HG03521 (cell line): ENCODE results near the gene COMMD1.
A peak's percentile ranks its signal among the peaks of the same experiment; 100 is the strongest.
"Not testable (repeated sequence)": the region's sequence is repeated elsewhere in the genome, so short reads cannot be mapped to it uniquely, and the experiment has no call there.

ENCODE experiments used
- ATAC-seq: cut with Tn5 transposase; IDR thresholded peaks from one replicate; pipeline ENCODE4 v1.9.1; 2021; ENCODE audit warnings: mild to moderate bottlenecking, moderate library complexity; ENCODE audit not compliant: unreplicated experiment

The COMMD1 gene

GRCh38 chr2:61905372-61906185 lies at the start of gene COMMD1:
COMMD1 (plus strand) TSS chr2:61905674; CDS start chr2:61905679, 5 bp downstream.
- ATAC-seq: peak; percentile 98

GRCh38 chr2:61857224-61857623 lies 48.2 kb upstream of the COMMD1 start:
- ATAC-seq: no peak

- ATAC-seq: no peak
Observed at GRCh38 chr2:61862085-61862484, 43.4 kb upstream of the COMMD1 start.

GRCh38 chr2:61866482-61867089 lies 38.9 kb upstream of the COMMD1 start:
- ATAC-seq: not testable (repeated sequence)

GRCh38 chr2:61876400-61876799 lies 29.1 kb upstream of the COMMD1 start:
- no peak for ATAC-seq

- no peak for ATAC-seq
Observed at GRCh38 chr2:61877571-61878245, 27.8 kb upstream of the COMMD1 start.

GRCh38 chr2:61878761-61879160 lies 26.7 kb upstream of the COMMD1 start:
- ATAC-seq: no peak

- not testable (repeated sequence) for ATAC-seq
Observed at GRCh38 chr2:61879351-61879750, 26.1 kb upstream of the COMMD1 start.

GRCh38 chr2:61882850-61883249 lies 22.6 kb upstream of the COMMD1 start:
- ATAC-seq: no peak

- no peak for ATAC-seq
Observed at GRCh38 chr2:61885896-61886603, 19.4 kb upstream of the COMMD1 start.

GRCh38 chr2:61887717-61888266 lies 17.7 kb upstream of the COMMD1 start:
- ATAC-seq: no peak

- ATAC-seq: peak; percentile 82
Observed at GRCh38 chr2:61888267-61889055, 17.0 kb upstream of the COMMD1 start, which contains the start of gene CCT4. CCT4 (minus strand) TSS chr2:61888656; CDS start chr2:61888507, 149 bp downstream.

GRCh38 chr2:61898810-61899209 lies 6.7 kb upstream of the COMMD1 start:
- no peak for ATAC-seq

- no peak for ATAC-seq
Observed at GRCh38 chr2:61900281-61900680, 5.2 kb upstream of the COMMD1 start.

- ATAC-seq: no peak
Observed at GRCh38 chr2:61906186-61906470, 654 bp downstream of the COMMD1 start.

- ATAC-seq: no peak
Observed at GRCh38 chr2:61909116-61909515, 3.6 kb downstream of the COMMD1 start.

GRCh38 chr2:61910603-61911002 lies 5.1 kb downstream of the COMMD1 start:
- no peak for ATAC-seq

GRCh38 chr2:61911510-61911909 lies 6.0 kb downstream of the COMMD1 start:
- no peak for ATAC-seq

- ATAC-seq: not testable (repeated sequence)
Observed at GRCh38 chr2:61914794-61915193, 9.3 kb downstream of the COMMD1 start.

GRCh38 chr2:61920548-61920947 lies 15.1 kb downstream of the COMMD1 start:
- ATAC-seq: no peak
